Neuron (in vitro differentiated cells): Measurements from ENCODE around the gene PC.

Experiments used
- H2AFZ ChIP-seq: one replicate; pipeline ENCODE4 v1.6.1; 2013; ENCODE audit warnings: low read depth, mild to moderate bottlenecking, inconsistent platforms, low read length, moderate library complexity
- H3K27me3 ChIP-seq: one replicate; pipeline ENCODE4 v1.6.1; 2013; ENCODE audit warnings: low read length; ENCODE audit not compliant: insufficient read depth
- H3K36me3 ChIP-seq: one replicate; pipeline ENCODE4 v1.6.1; 2013; ENCODE audit warnings: low read length; ENCODE audit not compliant: insufficient read depth
- H3K4me1 ChIP-seq: one replicate; pipeline ENCODE4 v1.6.1; 2013; ENCODE audit warnings: low read length; ENCODE audit not compliant: insufficient read depth
- H3K4me3 ChIP-seq: 2 replicates; pipeline ENCODE4 v1.5.1; 2013; ENCODE audit warnings: mild to moderate bottlenecking, low read length, moderate library complexity
- H3K9me3 ChIP-seq: one replicate; pipeline ENCODE4 v1.6.1; 2013; ENCODE audit warnings: low read length

PC gene

DNA sequence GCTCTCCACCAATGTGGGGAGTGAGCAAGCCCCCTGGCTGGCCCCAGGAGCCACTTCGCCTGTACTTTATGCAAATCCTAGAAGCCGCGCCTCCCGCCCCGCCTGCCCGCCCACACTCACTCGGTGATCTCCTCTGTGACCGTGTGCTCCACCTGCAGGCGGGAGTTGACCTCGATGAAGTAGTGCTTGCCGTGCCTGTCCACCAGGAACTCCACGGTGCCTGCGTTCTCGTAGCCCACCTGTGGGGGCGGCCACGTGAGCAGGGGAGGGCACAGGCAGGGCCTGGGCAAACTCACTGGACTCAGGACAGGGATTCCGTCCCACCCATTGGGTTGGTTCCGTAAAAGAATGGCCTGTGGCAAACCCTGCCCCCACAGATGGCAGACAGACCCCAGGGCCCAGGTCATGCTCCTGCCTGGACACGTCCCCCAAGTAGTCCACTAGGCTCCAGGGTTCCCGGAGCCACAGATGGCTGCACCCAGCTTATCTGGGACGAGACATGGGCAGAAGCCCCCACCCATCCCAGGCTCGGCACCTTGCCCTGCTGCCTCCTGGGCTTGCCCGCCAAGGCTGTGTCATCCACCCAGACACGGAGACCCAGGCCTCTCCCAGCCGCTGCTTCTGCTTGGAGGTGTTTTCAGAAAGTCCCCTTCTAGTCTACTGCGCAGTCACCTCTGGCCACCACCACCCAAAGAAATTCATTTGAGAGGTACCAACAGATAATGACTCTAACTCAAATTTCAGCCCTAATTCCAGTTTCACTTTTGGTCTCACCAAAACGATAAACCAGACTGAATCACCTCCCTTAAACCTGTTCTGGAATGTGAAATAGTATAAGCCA is 89.2 kb downstream of the PC start:
- Histone ChIP-seq H3K4me1 (peaks cover 2% of the 10 kb centered on the region), H3K27me3 (no peaks in the 10 kb centered on the region)

GRCh38 chr11:66868082-66868725 is 90.0 kb downstream of the PC start:
- Histone ChIP-seq H3K27me3 (no peaks in the 10 kb centered on the region), H3K36me3 (no peaks in the 10 kb centered on the region), H3K4me1 (peaks cover 2% of the 10 kb centered on the region), H3K4me3 (no peak overlapping the region), H2AFZ (no peak overlapping the region), H3K9me3 (no peaks in the 10 kb centered on the region)

More for the DNA sequence above, 89.2 kb downstream of the PC start:
- Histone ChIP-seq H3K36me3 (no peaks in the 10 kb centered on the region), H3K9me3 (no peaks in the 10 kb centered on the region), H3K4me3 (no peak overlapping the region), H2AFZ (no peak overlapping the region)

DNA sequence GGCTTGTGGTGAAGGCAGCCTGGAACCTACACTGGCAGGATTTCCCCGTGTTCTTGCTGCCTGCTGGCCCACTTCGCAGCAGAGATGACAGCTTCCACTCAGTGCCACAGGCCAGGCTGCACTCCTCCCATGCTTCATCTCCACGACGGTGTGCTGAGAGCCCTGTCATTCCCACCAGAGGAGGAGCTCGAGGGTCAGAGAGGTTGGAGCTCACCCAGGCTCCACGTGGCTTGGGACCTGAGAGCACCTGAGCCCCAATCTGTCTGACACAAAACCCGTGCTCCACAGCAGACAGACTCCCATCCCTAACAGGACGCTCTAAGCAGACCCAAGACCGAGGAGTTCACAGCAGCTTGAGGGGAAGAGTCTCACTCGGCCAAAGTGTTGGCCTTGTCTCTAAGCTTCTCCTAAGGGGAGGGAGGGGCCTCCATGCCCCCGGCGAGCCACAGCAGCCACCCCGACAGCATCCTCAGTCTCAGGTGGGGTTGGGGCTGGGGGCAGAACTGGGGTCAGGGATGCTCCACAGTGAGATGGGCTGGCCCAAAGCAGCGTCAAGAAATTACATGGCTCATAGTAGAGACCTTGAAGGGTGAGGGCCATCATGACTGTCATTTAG is 90.7 kb downstream of the PC start:
- Histone ChIP-seq H3K27me3 (no peaks in the 10 kb centered on the region), H3K9me3 (no peaks in the 10 kb centered on the region), H3K4me3 (no peak overlapping the region), H3K4me1 (peaks cover 2% of the 10 kb centered on the region), H3K36me3 (no peaks in the 10 kb centered on the region), H2AFZ (no peak overlapping the region)

- Histone ChIP-seq H3K4me1 (peaks cover 2% of the 10 kb centered on the region), H3K9me3 (no peaks in the 10 kb centered on the region), H3K4me3 (no peak overlapping the region), H2AFZ (no peak overlapping the region), H3K27me3 (no peaks in the 10 kb centered on the region), H3K36me3 (no peaks in the 10 kb centered on the region)
Observed at GRCh38 chr11:66866511-66866986, 91.6 kb downstream of the PC start.

- Histone ChIP-seq H2AFZ (no peak overlapping the region), H3K36me3 (no peaks in the 10 kb centered on the region), H3K9me3 (no peaks in the 10 kb centered on the region), H3K4me1 (peaks cover 2% of the 10 kb centered on the region), H3K4me3 (no peak overlapping the region), H3K27me3 (no peaks in the 10 kb centered on the region)
Observed at GRCh38 chr11:66866007-66866406, 92.2 kb downstream of the PC start.

GRCh38 chr11:66864924-66865697 is 93.1 kb downstream of the PC start:
- H3K4me1 ChIP-seq: peaks cover 2% of the 10 kb centered on the region
- H3K9me3 ChIP-seq: no peaks in the 10 kb centered on the region
- H3K27me3 ChIP-seq: no peaks in the 10 kb centered on the region
- H3K4me3 ChIP-seq: no peak overlapping the region
- no peaks in the 10 kb centered on the region for H3K36me3 ChIP-seq
- no peak overlapping the region for H2AFZ ChIP-seq

GRCh38 chr11:66864172-66864901 is 93.8 kb downstream of the PC start:
- Histone ChIP-seq H3K4me1 (peaks cover 2% of the 10 kb centered on the region), H3K36me3 (peaks cover under 1% of the 10 kb centered on the region), H3K9me3 (no peaks in the 10 kb centered on the region), H2AFZ (no peak overlapping the region), H3K4me3 (no peak overlapping the region), H3K27me3 (no peaks in the 10 kb centered on the region)

- Histone ChIP-seq H2AFZ (no peak overlapping the region), H3K4me3 (no peak overlapping the region), H3K4me1 (peaks cover 2% of the 10 kb centered on the region)
Observed at GRCh38 chr11:66863428-66864125, 94.6 kb downstream of the PC start.

DNA sequence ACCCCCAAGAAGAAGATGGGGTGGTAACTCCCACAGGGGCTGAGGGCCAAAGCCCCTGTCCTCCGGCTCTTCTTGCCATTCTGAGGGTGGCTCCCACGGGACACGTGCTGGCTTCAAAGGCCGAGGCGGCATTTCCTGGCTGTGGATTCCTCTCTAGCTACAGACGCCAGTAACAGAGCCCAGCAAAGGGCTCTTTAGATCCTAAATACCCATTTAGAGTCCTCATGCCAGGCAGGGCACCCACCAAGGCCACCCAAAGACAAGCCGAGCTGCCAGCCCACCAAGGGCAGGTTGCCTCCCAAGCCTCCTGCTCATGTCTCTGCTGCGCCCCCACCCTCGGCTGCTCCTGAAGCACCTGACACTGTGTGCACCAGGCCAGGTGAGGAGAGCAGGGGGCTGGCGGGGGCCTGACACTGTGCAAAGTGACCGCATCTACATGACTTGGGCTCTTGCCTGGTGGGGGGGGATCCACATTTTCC is 95.6 kb downstream of the PC start:
- H3K4me1 ChIP-seq: peaks cover 2% of the 10 kb centered on the region
- no peaks in the 10 kb centered on the region for H3K9me3 ChIP-seq
- H2AFZ ChIP-seq: no peak overlapping the region
- H3K4me3 ChIP-seq: no peak overlapping the region
- peaks cover 6% of the 10 kb centered on the region for H3K36me3 ChIP-seq
- no peaks in the 10 kb centered on the region for H3K27me3 ChIP-seq

More at GRCh38 chr11:66863428-66864125, 94.6 kb downstream of the PC start:
- Histone ChIP-seq H3K9me3 (no peaks in the 10 kb centered on the region), H3K27me3 (no peaks in the 10 kb centered on the region), H3K36me3 (peaks cover 6% of the 10 kb centered on the region)

DNA sequence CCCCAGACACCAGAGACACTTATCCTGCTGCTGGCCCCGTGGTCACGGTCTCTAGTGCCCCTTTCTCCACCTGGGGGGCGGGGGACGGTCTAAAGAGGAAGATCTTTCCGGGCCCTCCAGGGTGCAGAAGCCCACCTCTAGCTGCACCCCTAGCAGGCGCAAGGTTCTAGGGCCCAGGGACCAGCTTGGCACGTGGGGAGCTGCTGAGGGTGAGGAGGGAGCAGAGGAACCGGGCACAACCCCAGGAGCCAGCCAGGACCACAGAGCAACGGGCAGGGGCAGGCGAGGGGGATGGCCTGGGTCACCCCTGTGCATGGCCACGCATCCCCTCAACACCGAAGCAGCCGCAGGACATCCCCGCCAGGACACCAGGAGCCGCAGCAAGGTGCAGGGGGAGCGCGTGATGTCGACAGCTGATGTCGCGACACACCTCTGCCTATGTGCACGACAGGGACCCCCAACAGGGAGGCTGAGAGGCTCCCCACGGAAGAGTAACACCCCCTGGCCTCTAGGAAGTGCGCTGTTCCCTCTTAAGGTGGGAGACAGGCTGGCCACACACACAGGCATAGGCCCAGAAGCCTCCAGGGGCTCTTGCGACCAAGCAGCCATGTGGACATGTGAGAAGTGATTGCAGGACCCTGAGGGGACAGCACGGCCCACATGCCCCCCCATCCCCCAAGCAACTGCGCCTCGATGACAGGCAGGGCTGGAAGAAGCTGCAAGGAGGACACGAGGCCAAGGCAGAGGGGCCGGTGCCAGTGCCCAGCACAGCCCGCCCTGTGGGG is 96.2 kb downstream of the PC start:
- Histone ChIP-seq H3K9me3 (no peaks in the 10 kb centered on the region), H3K36me3 (peaks cover 6% of the 10 kb centered on the region), H2AFZ (no peak overlapping the region), H3K4me3 (no peak overlapping the region), H3K27me3 (no peaks in the 10 kb centered on the region), H3K4me1 (peaks cover 5% of the 10 kb centered on the region)

- H2AFZ ChIP-seq: no peak overlapping the region
- no peaks in the 10 kb centered on the region for H3K9me3 ChIP-seq
- peaks cover 6% of the 10 kb centered on the region for H3K36me3 ChIP-seq
- H3K4me1 ChIP-seq: peaks cover 5% of the 10 kb centered on the region
- H3K27me3 ChIP-seq: no peaks in the 10 kb centered on the region
- H3K4me3 ChIP-seq: no peak overlapping the region
Observed at GRCh38 chr11:66861038-66861773, 97.0 kb downstream of the PC start.
